SJSA1 (cell line): ENCODE results near the gene FN1. TPM values are rescaled to one million over a fixed set of nuclear protein-coding genes. Genes with fewer than 3 reads are reported as not detected.

Experiments
- DNase-seq, 2 experiments: peaks; one replicate each; pipeline ENCODE4 v3.0.0-alpha.2; 2015 to 2020; ENCODE audit warnings: low spot score in 2 of 2, low read depth in 1 of 2
- H3K27ac ChIP-seq: fragments of 250-450 bp; sonication (Bioruptor Pico); 2 replicates; pipeline ENCODE4 v1.5.1; 2020; ENCODE audit warnings: mild to moderate bottlenecking, moderate library complexity
- H3K27me3 ChIP-seq: fragments of 250-450 bp; sonication (Bioruptor Pico); replicated peaks from 2 replicates; pipeline ENCODE4 v1.5.1; 2020; ENCODE audit warnings: mild to moderate bottlenecking, moderate library complexity
- H3K36me3 ChIP-seq: fragments of 250-450 bp; sonication (Bioruptor Pico); 2 replicates; pipeline ENCODE4 v1.5.1; 2020; ENCODE audit warnings: mild to moderate bottlenecking
- H3K4me1 ChIP-seq: fragments of 250-450 bp; sonication (Bioruptor Pico); replicated peaks from 2 replicates; pipeline ENCODE4 v1.6.1; 2021; ENCODE audit warnings: mild to moderate bottlenecking
- H3K4me3 ChIP-seq: fragments of 250-450 bp; sonication (Bioruptor Pico); 2 replicates; pipeline ENCODE4 v1.5.1; 2020; ENCODE audit warnings: mild to moderate bottlenecking
- H3K9me3 ChIP-seq: fragments of 250-450 bp; sonication (Bioruptor Pico); replicated peaks from 2 replicates; pipeline ENCODE4 v1.5.1; 2020; ENCODE audit warnings: mild to moderate bottlenecking
- total RNA-seq: library from RNA; depleted of rRNA; stranded (reverse); fragments of >200 nt; shearing (Covaris generic); gene quantifications from 2 replicates; pipeline ENCODE4 v1.2.3, GENCODE V29; 2014

Gene FN1
- total RNA-seq, 1 experiment from 2014 or later, result 887 TPM

DNA sequence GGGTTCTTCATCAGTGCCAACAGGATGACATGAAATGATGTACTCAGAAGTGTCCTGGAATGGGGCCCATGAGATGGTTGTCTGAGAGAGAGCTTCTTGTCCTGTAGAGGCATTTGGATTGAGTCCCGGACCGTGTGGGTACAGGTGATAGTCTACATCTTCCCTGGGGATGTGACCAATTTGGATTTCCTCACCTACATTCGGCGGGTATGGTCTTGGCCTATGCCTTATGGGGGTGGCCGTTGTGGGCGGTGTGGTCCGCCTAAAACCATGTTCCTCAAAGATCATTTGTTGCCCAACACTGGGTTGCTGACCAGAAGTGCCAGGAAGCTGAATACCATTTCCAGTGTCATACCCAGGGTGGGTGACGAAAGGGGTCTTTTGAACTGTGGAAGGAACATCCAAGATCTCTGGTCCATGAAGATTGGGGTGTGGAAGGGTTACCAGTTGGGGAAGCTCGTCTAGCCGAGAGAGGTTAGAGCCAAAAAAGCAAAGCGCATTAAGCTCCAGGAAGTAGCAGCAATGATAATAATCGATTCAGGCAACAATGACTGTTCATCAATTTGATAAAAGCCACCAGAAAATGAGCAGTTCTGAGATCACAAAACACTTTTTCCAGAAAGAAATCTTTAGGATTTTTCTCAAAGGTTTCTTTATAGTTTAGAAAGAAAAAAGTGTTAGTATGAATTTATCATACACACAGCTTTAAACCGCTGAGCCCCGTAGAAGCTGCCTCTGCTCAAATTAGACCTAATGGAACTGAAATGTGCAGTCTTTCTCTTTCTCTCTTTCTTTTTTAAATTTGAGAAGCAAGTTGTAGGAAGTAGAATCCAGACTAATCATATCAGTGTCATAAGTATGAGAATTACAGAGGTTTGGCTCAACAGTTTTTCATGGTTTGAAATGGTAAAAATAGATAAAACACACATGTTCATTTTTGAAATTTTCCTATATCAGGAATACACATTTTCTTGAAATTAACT lies 63.7 kb downstream of the FN1 start:
- no peaks in the 10 kb centered on the region for H3K9me3 ChIP-seq
- H3K36me3 ChIP-seq, result peaks cover 98% of the 10 kb centered on the region
- H3K4me3 ChIP-seq, result no peak overlapping the region
- no peaks in the 10 kb centered on the region for H3K4me1 ChIP-seq
- H3K27ac ChIP-seq, result no peak overlapping the region
- no peak for DNase-seq
- H3K27me3 ChIP-seq, result no peaks in the 10 kb centered on the region

DNA sequence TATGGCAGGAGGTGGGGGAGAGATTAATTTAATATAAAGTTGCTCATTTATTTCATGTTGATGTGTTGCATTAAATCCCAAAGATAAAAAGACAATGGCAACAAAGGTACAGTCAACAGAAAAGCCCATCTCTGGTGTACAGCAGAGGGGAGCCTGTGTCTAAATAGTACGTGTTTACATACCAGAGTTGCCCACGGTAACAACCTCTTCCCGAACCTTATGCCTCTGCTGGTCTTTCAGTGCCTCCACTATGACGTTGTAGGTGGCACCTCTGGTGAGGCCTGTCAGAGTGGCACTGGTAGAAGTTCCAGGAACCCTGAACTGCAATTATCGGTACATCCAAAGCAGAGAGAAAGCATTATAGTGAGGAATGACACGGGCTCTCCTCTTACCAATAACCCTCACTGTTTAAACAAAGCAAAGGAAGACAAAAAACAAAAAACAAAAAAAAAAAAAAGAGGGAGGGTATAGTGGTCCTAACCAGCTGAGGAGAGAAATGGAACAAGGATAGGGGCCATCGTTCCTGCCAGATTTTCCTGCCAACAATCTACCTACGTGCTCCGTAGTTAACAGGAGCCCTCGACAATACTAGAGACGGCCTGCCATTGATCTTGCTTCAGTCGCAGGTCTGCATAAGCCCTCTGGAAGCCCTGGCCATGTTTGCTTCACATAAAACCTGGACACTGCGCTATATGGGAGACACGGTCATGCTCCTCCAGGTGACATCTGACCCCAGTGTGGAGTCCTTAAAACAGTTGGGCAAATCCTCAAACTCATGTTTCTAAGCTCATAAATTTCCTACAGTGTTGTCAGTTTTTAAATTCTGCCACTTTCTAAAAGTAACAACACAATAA lies 65.5 kb downstream of the FN1 start:
- Histone ChIP-seq H3K36me3 (peaks cover 96% of the 10 kb centered on the region), H3K4me3 (no peak overlapping the region), H3K27me3 (no peaks in the 10 kb centered on the region), H3K4me1 (no peaks in the 10 kb centered on the region), H3K9me3 (no peaks in the 10 kb centered on the region), H3K27ac (no peak overlapping the region)
- DNase-seq, result no peak

DNA sequence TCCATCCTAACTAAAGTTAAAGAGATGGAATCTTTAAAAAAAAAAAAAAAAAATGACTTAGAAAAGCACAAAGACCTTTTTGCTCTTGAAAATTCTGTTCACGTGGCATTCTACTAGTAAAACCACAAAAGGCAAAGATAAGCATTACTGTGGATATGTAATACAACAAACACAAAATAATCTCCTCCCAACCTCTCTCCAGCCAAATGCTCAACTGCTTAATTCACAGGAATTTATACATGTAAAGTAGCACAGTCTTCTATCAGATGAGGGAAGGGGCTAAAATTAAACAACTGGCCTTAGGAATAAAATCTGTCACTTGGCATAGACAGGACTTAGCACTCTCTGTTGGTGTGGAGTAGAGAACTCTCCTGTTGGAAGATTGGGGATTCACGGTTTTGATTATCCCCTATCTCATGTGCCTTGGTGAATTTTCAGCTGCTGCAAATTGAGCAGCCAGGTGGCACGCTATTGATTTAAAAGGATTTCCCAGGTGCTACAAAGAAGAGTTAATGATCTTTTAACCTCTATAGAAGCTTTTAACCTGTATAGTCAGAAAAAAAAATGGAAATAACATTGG lies 66.6 kb downstream of the FN1 start:
- DNase-seq, result no peak
- H3K4me3 ChIP-seq, result no peak overlapping the region
- H3K9me3 ChIP-seq, result no peaks in the 10 kb centered on the region
- no peak overlapping the region for H3K27ac ChIP-seq
- no peaks in the 10 kb centered on the region for H3K4me1 ChIP-seq
- peaks cover 96% of the 10 kb centered on the region for H3K36me3 ChIP-seq
- no peaks in the 10 kb centered on the region for H3K27me3 ChIP-seq

DNA sequence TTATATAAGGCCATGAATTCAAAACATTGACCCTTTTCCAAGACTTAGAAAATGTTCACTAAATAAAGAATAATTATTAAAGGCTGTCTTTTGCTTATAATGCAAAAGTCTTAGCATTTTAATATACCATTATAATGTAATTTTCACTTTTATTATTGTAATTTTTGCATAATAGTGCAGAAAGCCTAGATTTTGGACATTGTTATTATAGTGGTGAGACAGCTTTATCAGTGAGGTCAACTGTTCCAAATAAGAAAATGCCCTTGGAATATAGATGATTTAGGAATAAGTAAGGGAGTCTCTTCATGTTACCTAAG lies 67.4 kb downstream of the FN1 start:
- H3K9me3 ChIP-seq, result no peaks in the 10 kb centered on the region
- no peak overlapping the region for H3K4me3 ChIP-seq
- H3K27me3 ChIP-seq, result no peaks in the 10 kb centered on the region
- no peaks in the 10 kb centered on the region for H3K4me1 ChIP-seq
- no peak for DNase-seq
- H3K36me3 ChIP-seq, result peaks cover 98% of the 10 kb centered on the region
- H3K27ac ChIP-seq, result no peak overlapping the region

DNA sequence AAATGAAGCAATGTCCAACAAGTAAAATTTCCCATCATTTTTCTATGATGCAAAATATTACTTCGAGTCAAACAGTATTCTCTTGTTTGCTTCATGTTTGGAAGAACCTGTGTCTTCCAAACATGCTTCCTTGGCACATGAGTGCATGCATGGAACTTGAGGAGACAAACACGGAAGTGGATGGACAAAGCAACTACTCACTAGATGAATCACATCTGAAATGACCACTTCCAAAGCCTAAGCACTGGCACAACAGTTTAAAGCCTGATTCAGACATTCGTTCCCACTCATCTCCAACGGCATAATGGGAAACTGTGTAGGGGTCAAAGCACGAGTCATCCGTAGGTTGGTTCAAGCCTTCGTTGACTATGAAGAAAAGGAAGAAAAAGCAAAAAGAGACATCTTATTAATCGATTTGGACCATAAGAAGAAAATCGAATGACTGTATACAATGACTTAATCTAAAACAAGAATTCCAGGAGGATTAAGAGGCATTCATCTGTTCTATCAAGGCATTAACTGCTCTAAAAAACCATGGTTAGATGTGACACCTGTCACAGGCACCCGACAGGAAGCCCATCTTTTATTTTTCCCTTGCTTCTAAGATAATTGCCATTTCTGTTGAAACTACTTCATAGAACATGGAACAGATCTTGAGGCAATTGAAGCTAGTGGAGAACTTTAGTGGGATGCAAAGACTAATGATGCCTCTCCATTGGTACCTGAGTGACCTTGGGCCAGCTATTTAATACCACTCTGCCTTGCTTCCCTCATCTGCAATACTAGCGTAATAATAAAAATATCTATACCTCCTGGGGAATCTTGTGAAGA lies 68.0 kb downstream of the FN1 start:
- Histone ChIP-seq H3K27ac (no peak overlapping the region), H3K9me3 (no peaks in the 10 kb centered on the region), H3K4me3 (no peak overlapping the region), H3K4me1 (no peaks in the 10 kb centered on the region), H3K27me3 (no peaks in the 10 kb centered on the region), H3K36me3 (peaks cover 98% of the 10 kb centered on the region)
- DNase-seq, result no peak

DNA sequence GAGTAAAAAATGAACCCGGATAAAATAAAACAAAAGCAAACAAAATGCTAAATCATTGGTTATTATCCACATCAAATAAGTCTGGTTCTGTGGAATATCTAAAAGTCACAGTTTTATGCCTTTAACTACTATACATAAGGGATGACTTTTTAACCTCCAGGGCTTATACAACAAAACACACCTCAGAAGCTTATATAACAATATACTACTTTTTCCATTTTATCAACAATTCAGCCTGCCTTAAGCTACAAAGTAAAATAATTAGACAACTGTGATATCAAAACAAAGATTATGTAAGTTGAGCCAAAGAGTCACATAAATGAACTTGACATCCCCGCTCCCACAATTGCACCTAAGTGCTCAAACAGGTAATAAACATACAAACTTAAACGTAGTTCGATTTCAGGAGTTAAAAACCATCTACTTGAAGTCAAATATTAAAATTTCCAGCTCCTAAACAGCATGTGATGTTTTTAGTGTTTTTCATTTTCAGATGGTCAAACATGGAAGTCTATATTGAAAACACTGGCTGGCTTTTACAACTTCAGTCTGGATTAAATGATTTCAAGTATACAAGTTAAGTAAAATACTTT lies 69.3 kb downstream of the FN1 start:
- Histone ChIP-seq H3K27me3 (no peaks in the 10 kb centered on the region), H3K4me1 (no peaks in the 10 kb centered on the region), H3K9me3 (no peaks in the 10 kb centered on the region), H3K27ac (no peak overlapping the region), H3K4me3 (no peak overlapping the region), H3K36me3 (peaks cover 98% of the 10 kb centered on the region)
- no peak for DNase-seq

DNA sequence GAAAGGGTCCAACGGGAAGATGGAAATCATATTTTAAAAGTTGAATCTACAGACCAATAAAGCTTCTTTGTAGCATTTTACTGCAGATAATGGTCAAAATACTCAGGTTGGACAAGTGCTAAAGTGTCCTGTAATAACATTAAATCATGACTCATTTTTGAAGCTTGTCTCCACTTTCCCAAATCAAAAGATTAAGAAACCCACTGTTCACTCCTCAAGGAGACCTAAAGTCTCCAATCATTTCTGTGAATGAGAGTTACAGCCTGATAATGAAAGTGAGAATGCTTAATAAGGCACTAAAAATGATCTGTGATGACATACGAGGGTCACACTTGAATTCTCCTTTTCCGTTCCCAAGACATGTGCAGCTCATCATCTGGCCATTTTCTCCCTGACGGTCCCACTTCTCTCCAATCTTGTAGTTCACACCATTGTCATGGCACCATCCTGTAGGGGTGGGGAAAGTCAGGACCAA lies 70.6 kb downstream of the FN1 start:
- Histone ChIP-seq H3K27ac (no peak overlapping the region), H3K27me3 (no peaks in the 10 kb centered on the region), H3K36me3 (peaks cover 98% of the 10 kb centered on the region), H3K9me3 (no peaks in the 10 kb centered on the region), H3K4me1 (no peaks in the 10 kb centered on the region), H3K4me3 (no peak overlapping the region)
- DNase-seq, result no peak

DNA sequence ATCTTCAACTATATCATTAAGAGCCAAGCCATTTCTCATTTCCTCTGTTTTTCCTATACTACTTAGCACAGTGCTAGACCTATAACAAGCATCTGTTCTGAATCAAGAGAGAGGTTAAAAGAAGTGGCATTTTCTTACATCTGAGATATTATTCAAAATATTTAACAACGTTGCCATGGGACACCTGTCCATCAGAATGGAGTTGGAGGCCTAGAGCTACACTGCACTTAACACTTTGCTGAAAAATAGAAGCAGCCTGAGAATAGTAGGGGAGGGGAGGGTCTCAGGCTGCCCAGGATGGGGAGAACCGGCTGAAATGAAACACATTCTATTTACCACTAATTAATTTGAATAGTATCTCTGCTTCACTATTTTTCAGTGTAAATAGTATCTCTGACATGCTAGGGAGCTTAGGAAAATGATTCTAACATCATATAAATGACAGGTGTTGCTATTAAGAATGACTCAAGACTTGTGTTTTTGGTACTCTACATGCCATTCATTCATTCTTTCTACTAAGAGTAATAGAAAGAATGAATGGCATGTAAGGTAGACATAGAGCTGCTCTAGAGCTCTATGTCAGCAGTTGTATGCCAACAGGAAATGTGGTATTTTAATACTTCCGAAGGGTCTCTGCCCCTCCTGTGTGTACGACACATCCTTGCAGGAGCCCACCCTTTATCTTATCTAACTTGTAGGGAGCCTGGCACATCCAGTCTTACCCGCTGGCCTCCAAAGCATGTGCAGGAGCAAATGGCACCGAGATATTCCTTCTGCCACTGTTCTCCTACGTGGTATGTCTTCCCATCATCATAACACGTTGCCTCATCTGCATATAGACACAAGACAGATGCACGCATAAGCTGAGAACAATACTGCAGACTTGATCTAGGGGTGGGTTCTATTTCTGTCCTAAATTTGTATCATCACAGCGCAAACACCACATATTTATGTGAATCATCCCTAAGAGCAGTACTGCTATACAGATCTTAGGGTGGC lies 71.4 kb downstream of the FN1 start:
- Histone ChIP-seq H3K27ac (no peak overlapping the region), H3K4me3 (no peak overlapping the region), H3K36me3 (peaks cover 98% of the 10 kb centered on the region), H3K4me1 (no peaks in the 10 kb centered on the region), H3K27me3 (no peaks in the 10 kb centered on the region), H3K9me3 (no peaks in the 10 kb centered on the region)
- DNase-seq, result no peak

DNA sequence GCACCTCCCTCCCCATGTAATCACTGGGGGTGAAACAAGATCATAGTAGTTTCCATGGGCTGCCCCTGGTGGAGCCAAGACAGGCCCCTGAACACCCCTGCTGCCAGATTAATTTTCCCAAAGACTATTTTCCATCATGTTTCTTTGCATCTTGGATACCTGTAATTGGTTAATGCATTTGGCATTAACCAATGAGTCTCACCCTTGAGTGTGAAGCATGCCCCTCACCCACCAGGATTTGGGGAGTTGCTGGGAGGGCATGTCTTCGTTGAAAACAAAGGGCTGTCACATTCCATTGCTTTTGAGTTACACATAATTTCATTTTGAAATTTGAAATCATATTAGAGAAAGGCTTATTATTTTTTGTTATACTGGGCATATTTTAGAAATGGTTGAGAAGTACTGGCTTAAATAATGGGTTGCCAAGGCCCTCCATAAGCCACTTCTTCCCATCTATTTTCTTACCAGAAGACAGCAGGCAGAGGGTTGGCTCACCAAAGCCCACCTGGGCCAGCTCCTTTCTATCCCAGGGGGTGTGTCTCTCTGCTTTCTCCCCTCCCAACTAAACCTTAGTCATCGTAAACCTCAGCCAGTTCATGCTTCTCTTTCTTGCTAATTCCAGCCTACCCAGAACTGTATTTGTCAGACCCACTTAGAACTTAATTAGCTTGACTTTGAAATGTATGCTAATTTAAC lies 72.3 kb downstream of the FN1 start:
- no peaks in the 10 kb centered on the region for H3K9me3 ChIP-seq
- DNase-seq, result no peak
- H3K4me3 ChIP-seq, result no peak overlapping the region
- H3K4me1 ChIP-seq, result no peaks in the 10 kb centered on the region
- H3K36me3 ChIP-seq, result peaks cover 95% of the 10 kb centered on the region
- H3K27ac ChIP-seq, result no peak overlapping the region
- H3K27me3 ChIP-seq, result no peaks in the 10 kb centered on the region

DNA sequence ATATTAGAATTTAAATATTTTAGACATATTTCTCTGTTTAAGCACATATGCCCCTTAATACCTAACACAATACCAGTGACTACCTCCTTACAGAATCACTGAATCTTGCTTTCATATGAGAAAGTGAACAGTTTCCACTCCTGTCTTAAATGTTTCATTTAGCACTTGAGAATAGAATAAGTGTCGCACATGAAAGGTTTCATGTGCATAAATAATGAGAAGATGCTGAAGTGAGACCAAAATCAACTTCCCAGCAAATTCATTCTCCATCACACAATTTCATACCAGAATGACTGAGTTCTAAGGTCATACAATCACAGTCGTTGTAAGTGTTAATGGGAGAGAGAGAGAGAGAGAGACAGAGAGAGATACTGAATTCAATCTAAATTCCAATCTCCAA lies 72.8 kb downstream of the FN1 start:
- Histone ChIP-seq H3K36me3 (peaks cover 91% of the 10 kb centered on the region), H3K4me3 (no peak overlapping the region), H3K27me3 (no peaks in the 10 kb centered on the region), H3K27ac (no peak overlapping the region), H3K9me3 (no peaks in the 10 kb centered on the region), H3K4me1 (no peaks in the 10 kb centered on the region)
- no peak for DNase-seq

DNA sequence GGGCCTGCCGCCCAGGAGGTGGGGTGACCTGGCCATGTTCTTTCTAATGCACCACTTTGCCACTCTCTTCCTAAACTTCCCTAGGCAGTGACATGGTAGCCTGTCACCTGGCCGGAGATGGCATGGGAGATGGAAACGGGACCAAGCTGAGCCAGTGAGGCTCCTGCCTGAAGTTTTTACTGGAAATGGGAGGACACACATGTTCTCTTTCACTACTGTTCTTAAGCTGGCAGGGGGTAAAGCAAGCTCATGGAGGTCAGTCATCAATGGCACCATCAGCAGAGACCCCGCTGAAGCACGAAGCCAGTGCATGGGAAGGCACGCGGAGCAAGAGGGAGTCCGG lies 73.3 kb downstream of the FN1 start:
- no peaks in the 10 kb centered on the region for H3K27me3 ChIP-seq
- H3K4me3 ChIP-seq, result no peak overlapping the region
- DNase-seq, result no peak
- no peaks in the 10 kb centered on the region for H3K9me3 ChIP-seq
- H3K4me1 ChIP-seq, result no peaks in the 10 kb centered on the region
- H3K27ac ChIP-seq, result no peak overlapping the region
- H3K36me3 ChIP-seq, result peaks cover 86% of the 10 kb centered on the region
